ENCODE data around the gene DPEP2. TPM values are rescaled to one million over a fixed set of nuclear protein-coding genes. Genes with fewer than 3 reads are reported as not detected.
"Not testable (repeated sequence)": the region's sequence is repeated elsewhere in the genome, so short reads cannot be mapped to it uniquely, and the experiment has no call there.

Gene DPEP2
- total RNA-seq, 1 experiment from 2014 or later: not detected

- H3K36me3 ChIP-seq (replicated peaks; ENCODE audit: control insufficient read depth, insufficient read depth, low read length): no peaks in the 10 kb centered on the region
- H3K27me3 ChIP-seq (ENCODE audit: control insufficient read depth, insufficient read depth, low read length): peaks cover 1% of the 10 kb centered on the region; the same call in 1 of the 2 replicates
- DNase-seq: no peak
- no peak overlapping the region for H3K4me3 ChIP-seq (ENCODE audit: insufficient read depth, low read depth, low read length)
These were observed 23.8 kb downstream of the DPEP2 start for GRCh38 chr16:67975321-67976105.

GRCh38 chr16:67972285-67972684 is 27.0 kb downstream of the DPEP2 start:
- H3K27me3 ChIP-seq (ENCODE audit: control insufficient read depth, insufficient read depth, low read length); DNase-seq; H3K4me3 ChIP-seq (ENCODE audit: insufficient read depth, low read depth, low read length); H3K36me3 ChIP-seq (replicated peaks; ENCODE audit: control insufficient read depth, insufficient read depth, low read length): not testable (repeated sequence)

DNA sequence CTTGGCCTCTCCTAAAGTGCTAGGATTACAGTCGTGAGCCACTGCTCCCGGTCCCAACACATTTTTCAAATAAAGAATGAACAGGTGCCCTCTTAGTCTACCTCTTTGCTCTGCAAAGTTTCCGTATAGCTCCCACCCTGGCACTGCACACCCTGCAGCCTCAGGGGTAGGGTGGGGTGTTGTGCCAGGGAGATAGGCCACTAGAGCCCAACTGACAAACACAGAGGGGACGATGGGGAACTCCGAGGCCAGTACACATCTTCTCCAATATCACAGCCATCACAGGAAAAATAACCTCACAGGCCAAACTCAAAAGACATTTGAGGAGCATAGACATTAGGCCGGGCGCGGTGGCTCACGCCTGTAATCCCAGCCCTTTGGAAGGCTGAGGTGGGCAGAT is 28.2 kb downstream of the DPEP2 start:
- Histone ChIP-seq H3K36me3 (replicated peaks; ENCODE audit: control insufficient read depth, insufficient read depth, low read length) (no peaks in the 10 kb centered on the region), H3K4me3 (ENCODE audit: insufficient read depth, low read depth, low read length) (no peak overlapping the region), H3K27me3 (ENCODE audit: control insufficient read depth, insufficient read depth, low read length) (no peaks in the 10 kb centered on the region)
- no peak for DNase-seq

DNA sequence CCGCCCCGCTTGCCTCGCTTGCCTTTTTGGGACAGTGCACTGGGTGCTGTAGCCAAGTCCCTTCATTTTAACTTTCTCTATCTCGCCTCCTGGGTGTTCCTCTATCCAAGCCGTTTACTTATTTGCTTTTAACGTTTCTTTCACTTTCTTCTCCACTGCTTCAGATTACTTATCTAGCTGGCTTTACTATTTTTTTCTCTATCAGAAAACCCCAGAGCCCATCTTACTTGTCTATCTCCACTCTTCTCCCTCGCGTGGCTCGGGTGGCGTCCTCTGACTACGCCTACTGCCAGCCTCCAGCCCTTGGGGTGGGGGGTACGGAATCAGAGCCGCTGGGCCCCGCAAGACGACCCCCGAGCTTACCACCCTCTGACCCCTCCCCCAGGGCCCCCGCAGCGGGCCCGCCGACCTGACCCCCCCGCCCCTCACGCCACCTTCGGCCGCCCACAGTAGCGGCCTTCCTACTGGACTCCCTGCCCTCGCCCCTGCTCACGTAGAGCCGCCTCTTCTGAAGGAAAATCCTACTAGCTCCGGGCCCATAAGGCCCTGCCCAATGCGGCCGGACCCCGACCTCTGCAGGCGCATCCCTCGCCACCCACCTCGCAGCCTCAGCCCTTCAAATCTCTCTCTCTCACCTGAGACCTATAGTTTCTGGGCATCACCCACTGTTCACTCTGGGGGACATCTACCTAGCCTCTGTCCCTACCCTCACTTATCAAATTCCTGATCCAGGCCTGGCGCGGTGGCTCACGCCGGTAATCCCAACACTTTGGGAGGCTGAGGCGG is 29.8 kb downstream of the DPEP2 start:
- DNase-seq: peak; percentile 91
- H3K4me3 ChIP-seq (ENCODE audit: insufficient read depth, low read depth, low read length): peak overlapping the region; percentile 64
- H3K36me3 ChIP-seq (replicated peaks; ENCODE audit: control insufficient read depth, insufficient read depth, low read length): no peaks in the 10 kb centered on the region; the same call in 1 of the 2 replicates
- no peaks in the 10 kb centered on the region for H3K27me3 ChIP-seq (ENCODE audit: control insufficient read depth, insufficient read depth, low read length)

- Histone ChIP-seq H3K4me3 (ENCODE audit: insufficient read depth, low read depth, low read length) (peak within 1 kb of the TSS; percentile 92), H3K36me3 (replicated peaks; ENCODE audit: control insufficient read depth, insufficient read depth, low read length) (no peaks in the 10 kb centered on the region; the same call in 1 of the 2 replicates), H3K27me3 (ENCODE audit: control insufficient read depth, insufficient read depth, low read length) (no peaks in the 10 kb centered on the region)
- DNase-seq: peak; percentile 99
These were observed 30.7 kb downstream of the DPEP2 start, which contains the start of gene SLC12A4 for GRCh38 chr16:67968400-67969253. SLC12A4 (minus strand) TSS chr16:67968637; CDS start chr16:67968553, 84 bp downstream.

GRCh38 chr16:67967958-67968399 is 31.3 kb downstream of the DPEP2 start:
- peak overlapping the region; percentile 92 for H3K4me3 ChIP-seq (ENCODE audit: insufficient read depth, low read depth, low read length)
- H3K36me3 ChIP-seq (replicated peaks; ENCODE audit: control insufficient read depth, insufficient read depth, low read length): peaks cover 4% of the 10 kb centered on the region
- H3K27me3 ChIP-seq (ENCODE audit: control insufficient read depth, insufficient read depth, low read length): no peaks in the 10 kb centered on the region
- peak; percentile 89 for DNase-seq

- Histone ChIP-seq H3K36me3 (replicated peaks; ENCODE audit: control insufficient read depth, insufficient read depth, low read length) (peaks cover 10% of the 10 kb centered on the region), H3K4me3 (ENCODE audit: insufficient read depth, low read depth, low read length) (peak overlapping the region; percentile 92), H3K27me3 (ENCODE audit: control insufficient read depth, insufficient read depth, low read length) (no peaks in the 10 kb centered on the region)
- no peak for DNase-seq
These were observed 31.9 kb downstream of the DPEP2 start for GRCh38 chr16:67967183-67967957.

DNA sequence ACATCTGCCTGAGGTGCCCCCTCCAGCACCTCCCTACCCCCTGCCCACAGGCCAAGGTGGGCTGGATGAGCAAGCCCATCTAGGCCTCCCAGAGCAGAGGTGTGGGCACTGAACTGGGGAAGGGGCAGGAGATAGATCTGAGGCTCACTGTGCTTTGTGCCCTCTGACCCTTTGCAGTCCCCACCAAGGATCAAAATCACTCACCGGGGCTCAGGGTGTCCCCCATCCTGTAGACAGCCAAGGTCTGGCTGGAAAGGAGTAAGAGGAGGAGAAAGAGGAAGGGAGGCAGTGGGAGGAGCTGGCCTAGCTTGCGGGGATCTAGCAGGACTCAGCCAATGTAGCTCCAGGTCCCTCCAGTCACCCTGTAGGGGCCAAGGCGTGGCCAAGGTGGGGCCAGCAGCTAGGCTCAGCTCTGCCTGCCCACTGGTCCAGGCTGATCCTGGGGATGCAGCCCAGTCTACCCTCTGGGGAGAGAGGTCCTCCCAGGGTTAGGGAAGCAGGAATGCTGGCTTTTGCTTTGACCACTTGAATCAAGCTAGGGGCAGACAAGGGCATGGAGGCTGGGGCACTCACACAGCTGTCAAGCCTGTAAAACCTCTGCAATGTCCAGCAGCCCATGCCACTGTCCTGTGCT is 32.6 kb downstream of the DPEP2 start:
- H3K36me3 ChIP-seq (replicated peaks; ENCODE audit: control insufficient read depth, insufficient read depth, low read length): peaks cover 17% of the 10 kb centered on the region
- peak overlapping the region; percentile 8; the same call in 1 of the 2 replicates for H3K4me3 ChIP-seq (ENCODE audit: insufficient read depth, low read depth, low read length)
- no peaks in the 10 kb centered on the region for H3K27me3 ChIP-seq (ENCODE audit: control insufficient read depth, insufficient read depth, low read length)
- DNase-seq: peak; percentile 82

DNA sequence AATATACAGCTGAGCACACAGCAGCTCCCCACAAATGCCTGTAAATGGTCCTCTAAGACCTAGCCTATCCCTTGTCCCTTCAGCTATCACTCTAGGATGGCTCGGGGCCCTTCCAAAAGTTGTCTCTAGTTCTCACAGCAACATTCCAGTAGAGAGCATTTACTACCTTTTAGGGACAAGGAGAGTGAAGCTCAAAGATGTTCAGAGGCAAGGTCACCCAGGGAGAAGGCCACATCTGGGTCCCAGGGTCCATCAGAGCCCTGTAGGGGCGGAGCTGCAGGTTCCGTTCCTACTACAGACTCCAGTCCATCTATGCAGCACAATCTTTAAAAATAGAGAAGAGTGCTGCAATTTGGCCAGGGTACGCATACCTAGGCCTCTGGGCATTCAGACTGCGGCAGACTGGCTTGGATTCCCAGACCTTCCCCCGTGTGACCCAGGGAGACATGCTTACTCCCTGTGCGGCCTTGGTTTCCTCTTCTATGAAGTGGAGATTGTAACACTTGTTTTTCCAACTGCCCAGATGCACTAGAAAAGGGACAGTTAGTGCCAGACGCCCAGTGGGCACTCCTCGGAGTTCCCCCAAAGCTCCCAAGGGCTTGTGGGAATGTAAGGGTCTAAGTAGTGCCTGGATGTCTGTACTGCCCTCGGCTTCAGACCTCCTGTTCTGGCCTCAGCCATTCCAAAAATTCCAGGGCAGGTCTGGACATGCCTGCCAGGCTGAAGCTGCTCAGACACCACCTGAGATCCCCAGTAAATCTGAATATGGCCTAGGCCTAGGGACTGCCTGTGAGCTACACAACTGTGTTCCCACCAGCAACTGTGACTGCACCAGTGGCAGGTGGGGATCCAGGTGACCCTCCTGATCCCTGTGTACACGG is 33.4 kb downstream of the DPEP2 start:
- no peak for DNase-seq
- no peak overlapping the region for H3K4me3 ChIP-seq (ENCODE audit: insufficient read depth, low read depth, low read length)
- peaks cover 24% of the 10 kb centered on the region for H3K36me3 ChIP-seq (replicated peaks; ENCODE audit: control insufficient read depth, insufficient read depth, low read length)
- H3K27me3 ChIP-seq (ENCODE audit: control insufficient read depth, insufficient read depth, low read length): no peaks in the 10 kb centered on the region

DNA sequence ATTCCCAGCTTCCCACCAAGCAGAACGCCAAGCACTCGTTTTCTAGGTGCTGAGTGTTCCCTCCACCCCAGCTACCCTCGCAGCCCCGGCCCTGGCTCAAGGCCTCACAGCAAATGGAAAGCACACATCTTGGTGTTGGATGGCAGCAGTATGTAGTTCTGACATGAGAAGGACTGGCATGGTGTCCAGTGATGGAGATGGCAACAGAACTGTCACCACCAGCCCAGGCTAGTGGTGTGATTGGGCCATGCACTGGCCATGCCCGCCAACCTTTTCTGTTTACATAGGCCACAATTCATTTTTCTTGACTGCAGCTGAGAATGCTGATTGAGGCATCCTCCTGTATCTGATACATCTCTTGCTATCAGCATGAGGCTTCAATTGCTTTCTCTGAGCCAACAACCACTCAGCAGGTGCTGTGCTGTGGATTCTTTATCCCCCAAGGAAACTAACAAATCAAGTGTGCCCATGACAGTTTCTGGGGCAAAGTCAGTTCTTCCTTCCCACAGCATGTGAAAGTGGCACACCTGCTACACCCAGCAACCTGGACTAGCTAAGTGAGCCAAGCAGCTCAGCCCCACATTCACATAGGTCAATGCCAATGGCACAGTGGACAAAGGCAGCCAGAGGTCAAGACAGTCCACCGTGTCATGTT is 34.7 kb downstream of the DPEP2 start:
- H3K4me3 ChIP-seq (ENCODE audit: insufficient read depth, low read depth, low read length): no peak overlapping the region
- no peaks in the 10 kb centered on the region for H3K27me3 ChIP-seq (ENCODE audit: control insufficient read depth, insufficient read depth, low read length)
- H3K36me3 ChIP-seq (replicated peaks; ENCODE audit: control insufficient read depth, insufficient read depth, low read length): peaks cover 31% of the 10 kb centered on the region
- DNase-seq: no peak

- peak; percentile 96 for DNase-seq
- Histone ChIP-seq H3K27me3 (ENCODE audit: control insufficient read depth, insufficient read depth, low read length) (no peaks in the 10 kb centered on the region), H3K4me3 (ENCODE audit: insufficient read depth, low read depth, low read length) (peak overlapping the region; percentile 42), H3K36me3 (replicated peaks; ENCODE audit: control insufficient read depth, insufficient read depth, low read length) (peaks cover 36% of the 10 kb centered on the region)
These were observed 35.5 kb downstream of the DPEP2 start for GRCh38 chr16:67963662-67964321.

DNA sequence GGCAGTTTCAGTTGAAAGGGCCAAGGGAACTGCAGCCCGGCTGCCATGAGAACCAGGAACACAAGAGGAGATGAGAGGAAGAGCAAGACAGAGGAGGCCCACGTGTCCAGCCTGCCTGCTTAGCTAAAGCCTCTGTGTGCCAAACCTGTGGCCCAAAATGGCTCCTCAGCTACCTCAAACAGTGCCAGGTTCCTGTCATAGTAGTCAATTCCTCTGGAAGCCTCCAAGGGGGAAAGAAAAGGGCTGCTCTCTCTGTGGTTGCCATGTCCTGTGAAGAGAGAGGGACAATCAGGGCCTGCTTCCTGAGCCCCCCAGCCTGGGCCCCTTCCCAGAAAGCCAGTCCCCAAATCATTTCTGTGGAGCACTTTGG is 36.0 kb downstream of the DPEP2 start:
- peaks cover 41% of the 10 kb centered on the region for H3K36me3 ChIP-seq (replicated peaks; ENCODE audit: control insufficient read depth, insufficient read depth, low read length)
- H3K4me3 ChIP-seq (ENCODE audit: insufficient read depth, low read depth, low read length): no peak overlapping the region
- DNase-seq: no peak
- H3K27me3 ChIP-seq (ENCODE audit: control insufficient read depth, insufficient read depth, low read length): no peaks in the 10 kb centered on the region
